RCC 7860 (cell line): Measurements from ENCODE around the gene LILRA5.
"Not testable (repeated sequence)": the region's sequence is repeated elsewhere in the genome, so short reads cannot be mapped to it uniquely, and the experiment has no call there.

ENCODE experiments used
- DNase-seq: peaks from one replicate; pipeline ENCODE4 v3.0.0-alpha.2; 2015; ENCODE audit warnings: low spot score
- FAIRE-seq: peaks from 2 replicates; lab custom pipeline; 2012; peaks lifted over from hg19 to GRCh38; lab: Jason Lieb, UNC

The LILRA5 gene

DNA sequence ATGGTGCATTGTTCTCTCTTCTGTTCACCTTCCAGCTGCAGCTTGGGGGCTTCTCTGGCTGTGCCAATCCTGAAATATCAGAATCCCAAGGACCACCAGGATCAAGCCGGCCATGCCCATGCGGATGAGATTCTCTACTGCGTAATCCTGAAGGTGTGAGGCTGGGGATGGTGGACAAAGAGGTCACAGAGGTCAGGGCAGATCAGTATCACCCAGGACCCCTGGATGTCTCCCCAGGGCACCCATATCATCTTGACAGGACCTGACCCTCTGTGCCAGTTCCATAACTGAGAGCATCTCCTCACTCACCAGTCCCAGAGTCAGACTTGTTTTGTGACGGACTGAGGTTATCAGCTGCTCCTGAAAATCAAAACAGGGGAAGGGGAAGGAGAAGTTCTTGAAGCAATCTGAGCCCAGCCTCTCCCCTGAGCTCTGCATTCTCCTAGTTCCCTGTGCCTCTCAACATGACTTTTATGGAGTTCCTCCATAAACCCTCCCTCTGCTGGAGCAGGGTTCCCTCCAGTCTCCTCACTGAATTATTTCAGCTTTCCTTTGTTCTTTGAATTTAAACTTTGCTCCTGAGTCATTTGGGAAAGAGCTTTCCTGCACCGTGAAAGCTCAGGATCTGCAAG, 5.5 kb downstream of the LILRA5 start:
- FAIRE-seq (no peak), DNase-seq (no peak)

DNA sequence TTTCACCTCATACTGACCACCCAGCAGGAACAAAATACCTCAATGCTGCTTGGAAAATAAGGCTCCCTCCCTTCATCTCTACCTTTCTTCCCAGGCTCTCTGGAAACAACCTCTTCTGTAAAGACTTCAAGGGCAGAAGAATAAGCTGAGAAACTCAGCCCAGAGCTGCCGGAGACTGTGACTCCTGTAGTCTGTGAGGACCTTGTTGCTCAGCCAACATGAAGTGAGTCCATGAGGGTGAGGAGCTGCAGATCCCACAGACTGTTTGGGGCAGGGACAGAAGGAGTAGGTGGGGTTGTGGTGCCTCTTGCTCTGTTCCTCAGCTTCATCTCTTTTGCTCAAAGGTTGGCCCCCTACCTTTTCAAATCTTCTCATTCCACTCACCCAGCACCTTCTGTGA, 7.8 kb downstream of the LILRA5 start:
- no peak for DNase-seq
- FAIRE-seq: no peak

- no peak for DNase-seq
- no peak for FAIRE-seq
Measured at GRCh38 chr19:54302257-54302656, 10.7 kb downstream of the LILRA5 start.

DNA sequence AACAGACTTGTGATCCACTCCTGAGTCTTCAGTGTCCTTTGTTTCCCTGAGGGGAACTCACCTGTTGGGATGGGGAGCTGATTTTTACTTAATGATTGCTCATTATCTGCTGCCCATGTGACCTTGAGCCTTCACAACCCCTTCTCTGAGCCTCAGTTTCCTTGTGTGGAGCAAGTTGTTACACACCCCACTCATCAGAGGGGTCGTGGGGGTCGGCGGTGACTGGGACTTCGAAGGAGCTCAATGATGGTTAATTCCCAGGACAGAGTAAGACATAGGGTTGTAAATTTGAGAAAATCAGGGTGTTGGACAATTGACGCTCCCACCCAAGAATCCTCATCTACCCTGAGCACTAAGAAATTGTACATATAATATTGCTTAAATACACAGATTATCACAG, 13.5 kb downstream of the LILRA5 start:
- no peak for FAIRE-seq
- DNase-seq: no peak

DNA sequence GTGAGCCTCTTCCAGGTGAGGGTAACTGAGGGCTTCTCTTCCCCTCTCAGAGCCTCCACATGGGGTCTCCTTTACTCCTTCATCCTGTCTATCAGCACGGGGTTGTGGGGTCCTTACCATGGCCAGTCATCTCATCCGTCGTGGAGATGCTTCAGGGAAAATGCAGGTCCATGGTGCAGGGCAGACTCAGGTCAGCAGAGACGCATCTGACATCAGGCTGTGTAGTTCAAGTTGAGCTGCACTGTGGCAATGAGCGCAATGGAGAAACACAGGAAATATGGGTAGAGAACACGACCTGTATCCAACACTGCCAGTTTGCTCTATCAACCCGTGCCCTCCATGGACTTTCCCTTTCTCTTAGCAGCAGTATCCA, 13.9 kb downstream of the LILRA5 start:
- DNase-seq (no peak), FAIRE-seq (no peak)

- no peak for FAIRE-seq
Measured at GRCh38 chr19:54298357-54299125, 14.4 kb downstream of the LILRA5 start.

GRCh38 chr19:54297759-54298305, 15.1 kb downstream of the LILRA5 start:
- no peak for DNase-seq
- no peak for FAIRE-seq

More at GRCh38 chr19:54298357-54299125, 14.4 kb downstream of the LILRA5 start:
- DNase-seq: no peak

DNA sequence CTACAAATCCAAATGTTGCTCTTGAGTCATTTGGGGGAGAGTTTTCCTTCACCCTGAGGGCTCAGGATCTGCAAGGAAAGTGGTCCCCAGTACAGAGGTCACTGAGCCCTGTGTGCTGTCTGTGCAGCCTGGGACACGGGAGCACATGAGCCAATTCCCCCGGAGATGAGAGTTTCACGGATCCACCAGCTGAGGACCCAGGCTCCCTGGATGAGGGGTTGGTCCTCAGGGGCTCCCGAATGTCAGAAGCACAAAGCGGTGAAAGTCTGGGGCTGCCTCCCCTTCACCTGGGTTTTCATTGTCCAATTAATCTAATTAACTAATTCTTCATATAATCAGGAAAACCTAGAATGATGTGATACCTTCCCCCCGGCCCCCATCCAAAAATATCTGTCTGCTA, 18.4 kb downstream of the LILRA5 start:
- no peak for FAIRE-seq
- no peak for DNase-seq

GRCh38 chr19:54289160-54289559, 23.8 kb downstream of the LILRA5 start:
- FAIRE-seq: not testable (repeated sequence)

GRCh38 chr19:54287456-54287855, 25.5 kb downstream of the LILRA5 start:
- FAIRE-seq (no peak), DNase-seq (no peak)

More at GRCh38 chr19:54289160-54289559, 23.8 kb downstream of the LILRA5 start:
- not testable (repeated sequence) for DNase-seq

DNA sequence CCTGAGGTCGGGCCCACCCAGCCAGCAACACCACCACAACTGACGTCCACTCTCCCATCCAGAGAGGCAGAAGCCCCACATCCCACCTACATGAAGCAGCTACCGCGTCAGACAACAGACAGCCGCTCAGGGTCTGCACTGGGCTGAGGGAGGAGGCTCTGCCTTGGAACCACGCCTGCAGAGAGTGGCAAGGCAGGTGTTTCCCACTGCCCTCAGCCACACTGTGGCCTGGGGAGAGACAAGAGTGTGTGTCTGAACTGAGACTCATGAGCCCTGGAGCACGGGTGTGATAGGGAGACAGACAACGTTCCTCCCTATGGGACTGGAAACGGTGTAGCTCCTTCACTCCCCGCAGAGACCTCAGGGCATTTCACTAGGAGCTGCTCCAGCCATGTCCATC, 26.7 kb downstream of the LILRA5 start:
- not testable (repeated sequence) for FAIRE-seq, DNase-seq

GRCh38 chr19:54285427-54286056, 27.4 kb downstream of the LILRA5 start:
- DNase-seq, FAIRE-seq: not testable (repeated sequence)

DNA sequence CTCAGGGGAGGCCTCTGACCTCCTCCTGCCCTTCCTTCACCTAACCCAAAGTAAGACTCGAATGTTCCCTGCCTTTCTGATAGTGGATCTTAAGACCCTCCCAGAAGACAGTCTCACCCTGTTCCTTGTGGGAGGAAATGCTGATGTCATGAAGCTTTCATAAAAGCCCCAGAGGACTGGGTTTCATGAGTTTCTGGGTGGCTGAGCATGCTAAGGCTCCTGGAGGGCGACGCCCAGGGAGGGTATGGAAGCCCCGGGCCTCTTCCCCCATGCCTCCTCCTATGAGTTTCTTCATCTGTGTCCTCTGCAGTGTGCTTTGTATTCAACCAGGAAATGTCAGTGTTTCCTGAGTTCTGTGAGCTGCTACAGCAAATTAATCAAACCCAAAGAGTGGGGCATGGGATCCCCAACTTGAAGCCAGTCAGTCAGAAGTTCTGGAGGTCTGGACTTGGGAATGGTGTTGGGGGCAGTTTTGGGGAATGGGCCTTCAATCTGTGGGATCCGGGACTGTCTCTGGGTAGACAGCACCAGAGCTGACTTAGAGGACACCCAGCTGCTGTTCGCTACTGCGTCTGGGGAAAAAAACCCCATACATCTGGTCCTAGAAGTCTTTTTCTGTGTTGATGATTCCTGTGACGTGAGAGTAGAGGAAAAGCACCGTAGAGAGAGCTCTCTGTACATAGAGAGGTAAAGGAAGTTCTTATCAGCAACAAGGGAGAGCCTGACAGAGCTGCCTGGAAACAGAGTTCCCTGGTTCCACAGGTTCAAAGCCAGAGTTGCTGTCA, 30.1 kb downstream of the LILRA5 start:
- no peak for FAIRE-seq
- DNase-seq: no peak

GRCh38 chr19:54281729-54282075, 31.3 kb downstream of the LILRA5 start:
- DNase-seq, FAIRE-seq: not testable (repeated sequence)

DNA sequence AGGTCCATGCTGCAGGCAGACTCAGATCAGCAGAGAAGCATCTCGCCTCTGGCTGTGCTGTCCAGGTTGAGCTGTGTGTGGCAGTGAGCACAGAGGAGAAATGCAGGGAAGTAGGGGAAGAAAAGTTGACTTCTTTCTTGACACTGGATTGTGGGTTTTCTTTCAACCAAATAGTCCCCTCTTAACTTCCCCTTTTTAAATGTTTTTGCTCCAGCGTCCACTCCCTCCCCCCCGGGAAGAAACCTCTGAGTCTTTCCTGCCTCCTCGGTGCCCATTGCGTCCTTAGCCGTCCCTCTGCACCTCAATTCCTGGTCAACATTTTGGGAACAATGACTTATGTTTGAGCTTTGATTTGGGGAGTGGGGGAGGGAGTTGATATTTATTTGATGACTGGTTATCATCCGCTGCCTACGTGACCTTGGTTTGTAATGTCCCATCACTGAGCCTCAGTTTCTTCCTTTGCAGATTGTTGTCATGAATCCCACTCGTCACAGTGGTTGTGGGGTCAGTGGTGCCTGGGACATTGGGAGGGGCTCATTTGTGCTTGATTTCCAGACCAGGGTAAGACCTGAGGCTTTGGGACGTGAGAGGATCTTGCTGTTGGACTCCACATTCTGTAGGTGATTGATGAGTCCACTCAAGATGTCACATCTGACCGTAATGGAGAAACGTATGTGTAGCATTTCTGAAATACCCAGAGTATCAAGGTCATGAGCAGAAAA, 31.8 kb downstream of the LILRA5 start, which contains the start of gene LILRB2:
TSS of gene LILRB2 (minus strand) at position 104 of the 722 bp plus-strand sequence. CDS start 614 bp downstream, outside the sequence.
- FAIRE-seq: no peak
- DNase-seq: no peak

DNA sequence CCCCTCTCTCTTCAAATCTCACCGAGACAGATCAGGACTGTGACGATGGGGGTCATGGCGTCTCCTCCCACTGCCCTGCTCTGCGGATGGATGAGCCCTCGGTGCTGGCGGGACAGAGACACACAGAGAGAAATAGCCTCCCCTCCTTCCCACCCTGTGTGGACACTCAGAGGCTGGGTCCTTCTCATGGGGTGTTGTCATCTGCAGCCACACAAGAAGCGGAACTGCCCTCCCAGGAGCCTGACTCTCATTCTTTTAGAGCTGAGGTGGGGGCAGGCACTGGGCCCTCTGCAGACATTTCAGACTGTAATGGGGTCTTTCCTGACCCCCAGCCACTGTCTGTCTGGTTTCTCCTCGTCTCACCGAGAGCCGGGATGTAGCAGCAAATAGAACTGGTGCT, 32.5 kb downstream of the LILRA5 start:
- DNase-seq, FAIRE-seq: not testable (repeated sequence)

- not testable (repeated sequence) for DNase-seq, FAIRE-seq
Measured at GRCh38 chr19:54280025-54280424, 32.9 kb downstream of the LILRA5 start.

GRCh38 chr19:54279406-54279962, 33.5 kb downstream of the LILRA5 start:
- no peak for FAIRE-seq

DNA sequence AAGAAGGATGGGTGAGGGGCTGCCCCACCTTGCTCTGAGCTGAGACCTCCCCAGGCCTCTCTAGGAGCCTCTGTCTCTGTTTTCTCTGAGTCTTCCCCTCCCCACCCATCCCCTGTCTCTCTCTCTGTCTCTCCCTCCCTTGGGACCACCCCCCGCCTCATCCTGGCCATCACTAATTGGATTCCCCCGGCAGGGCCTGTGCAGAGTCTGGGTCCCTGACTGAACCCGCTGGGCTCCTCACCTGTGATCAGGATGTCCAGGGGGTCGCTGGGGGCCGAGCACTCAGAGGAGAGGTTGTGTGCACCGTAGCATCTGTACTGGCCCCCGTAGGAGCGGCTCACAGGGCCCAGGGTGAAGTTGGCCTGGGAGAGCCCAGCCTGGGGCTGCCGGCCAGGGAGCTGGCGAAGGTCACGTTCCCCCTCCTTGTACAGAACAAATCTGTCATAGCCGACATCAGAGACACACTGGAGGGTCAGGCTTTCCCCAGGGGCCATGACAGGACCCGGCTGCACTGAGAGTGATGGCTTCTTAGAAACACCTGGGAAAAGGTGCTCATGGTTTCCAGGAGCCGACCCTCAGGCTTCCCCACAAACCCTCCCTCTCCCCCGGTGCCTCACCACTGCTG, 34.3 kb downstream of the LILRA5 start:
- not testable (repeated sequence) for DNase-seq, FAIRE-seq

More at GRCh38 chr19:54279406-54279962, 33.5 kb downstream of the LILRA5 start:
- DNase-seq: no peak
